ENCODE measurements around the gene FAM149B1. TPM values are rescaled to one million over a fixed set of nuclear protein-coding genes. Genes with fewer than 3 reads are reported as not detected.
A peak's percentile ranks its signal among the peaks of the same experiment; 100 is the strongest.

Gene FAM149B1
- total RNA-seq, 1 donor, result 33.7 TPM

DNA sequence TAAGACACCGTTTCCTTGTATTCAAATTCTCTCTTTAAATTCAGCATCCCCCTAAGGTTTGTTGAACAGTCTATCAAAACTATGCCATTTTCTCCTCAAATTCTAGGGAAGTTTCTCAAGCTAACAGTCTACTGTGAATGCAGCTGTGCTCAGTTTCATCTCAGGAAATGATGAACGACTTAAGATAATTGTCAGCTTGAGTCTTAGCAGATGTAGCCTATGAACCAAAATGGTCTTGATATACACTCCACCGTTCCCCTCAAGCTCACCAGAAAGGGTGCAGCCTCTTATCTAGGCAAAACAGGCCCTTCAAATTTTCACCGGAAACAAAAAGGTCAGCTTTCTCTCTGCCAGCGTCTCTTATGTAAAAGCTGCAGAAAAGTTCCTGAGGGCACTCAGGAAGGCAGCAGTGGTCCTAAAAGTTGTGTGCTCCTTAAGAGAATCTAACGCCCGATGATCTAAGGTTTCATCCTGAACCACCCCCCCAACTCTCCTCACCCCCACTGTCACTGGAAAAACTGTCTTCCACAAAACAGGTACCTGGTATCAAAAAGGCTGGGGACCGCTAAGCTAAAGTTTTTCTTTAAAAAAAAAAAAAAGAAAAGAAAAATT lies 77.1 kb downstream of the FAM149B1 start:
- H3K27ac ChIP-seq (ENCODE audit: low read depth, low read length), result no peak overlapping the region
- no peak overlapping the region for H2AFZ ChIP-seq (ENCODE audit: low read length)

DNA sequence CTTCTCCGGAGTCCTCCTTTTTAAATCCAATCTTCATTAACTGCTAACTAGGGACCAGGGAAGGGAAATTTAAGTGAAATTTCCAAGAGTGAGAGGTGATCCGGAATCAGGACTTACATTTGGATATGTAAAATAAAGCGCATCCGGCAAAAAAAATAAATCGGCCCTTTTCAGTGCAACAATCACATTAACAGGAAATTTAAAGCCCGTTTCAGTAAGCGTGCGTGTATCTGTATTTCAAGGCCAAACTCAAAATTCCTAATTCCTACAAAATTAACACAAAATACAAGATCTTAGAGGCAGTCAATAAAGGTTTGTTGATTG lies 78.4 kb downstream of the FAM149B1 start:
- peak overlapping the region; percentile 85 for H2AFZ ChIP-seq (ENCODE audit: low read length)
- H4K20me1 ChIP-seq (ENCODE audit: insufficient read depth, low read length), result no peaks in the 10 kb centered on the region
- peak overlapping the region; percentile 83 for H3K4me2 ChIP-seq (ENCODE audit: insufficient read depth, low read length)
- peaks cover 58% of the 10 kb centered on the region for H3K79me2 ChIP-seq (ENCODE audit: insufficient read depth, low read length)
- H3K9me3 ChIP-seq (ENCODE audit: low read depth, low read length), result no peaks in the 10 kb centered on the region
- peak overlapping the region; percentile 89 for H3K4me3 ChIP-seq (ENCODE audit: insufficient read depth, low read length)
- TF ChIP-seq, protein P1, sequence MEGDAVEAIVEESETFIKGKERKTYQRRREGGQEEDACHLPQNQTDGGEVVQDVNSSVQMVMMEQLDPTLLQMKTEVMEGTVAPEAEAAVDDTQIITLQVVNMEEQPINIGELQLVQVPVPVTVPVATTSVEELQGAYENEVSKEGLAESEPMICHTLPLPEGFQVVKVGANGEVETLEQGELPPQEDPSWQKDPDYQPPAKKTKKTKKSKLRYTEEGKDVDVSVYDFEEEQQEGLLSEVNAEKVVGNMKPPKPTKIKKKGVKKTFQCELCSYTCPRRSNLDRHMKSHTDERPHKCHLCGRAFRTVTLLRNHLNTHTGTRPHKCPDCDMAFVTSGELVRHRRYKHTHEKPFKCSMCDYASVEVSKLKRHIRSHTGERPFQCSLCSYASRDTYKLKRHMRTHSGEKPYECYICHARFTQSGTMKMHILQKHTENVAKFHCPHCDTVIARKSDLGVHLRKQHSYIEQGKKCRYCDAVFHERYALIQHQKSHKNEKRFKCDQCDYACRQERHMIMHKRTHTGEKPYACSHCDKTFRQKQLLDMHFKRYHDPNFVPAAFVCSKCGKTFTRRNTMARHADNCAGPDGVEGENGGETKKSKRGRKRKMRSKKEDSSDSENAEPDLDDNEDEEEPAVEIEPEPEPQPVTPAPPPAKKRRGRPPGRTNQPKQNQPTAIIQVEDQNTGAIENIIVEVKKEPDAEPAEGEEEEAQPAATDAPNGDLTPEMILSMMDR (IDR thresholded peaks at IDR 0.05; ENCODE audit: extremely low read depth, low read depth, low read length), result no peak
- peak overlapping the region; percentile 50 for H3K27ac ChIP-seq (ENCODE audit: low read depth, low read length)
- peaks cover 25% of the 10 kb centered on the region for H3K4me1 ChIP-seq (ENCODE audit: insufficient read depth, low read length)
- no peaks in the 10 kb centered on the region for H3K27me3 ChIP-seq (ENCODE audit: insufficient read depth, low read length)
- H3K36me3 ChIP-seq (ENCODE audit: insufficient read depth, low read length), result peaks cover 51% of the 10 kb centered on the region
- no peak for DNase-seq (ENCODE audit: insufficient read length, low spot score, missing footprints)

More for the DNA sequence above, 77.1 kb downstream of the FAM149B1 start:
- peak overlapping the region; percentile 83 for H3K4me2 ChIP-seq (ENCODE audit: insufficient read depth, low read length)
- peak overlapping the region; percentile 89 for H3K4me3 ChIP-seq (ENCODE audit: insufficient read depth, low read length)
- peaks cover 22% of the 10 kb centered on the region for H3K4me1 ChIP-seq (ENCODE audit: insufficient read depth, low read length)
- no peaks in the 10 kb centered on the region for H3K9me3 ChIP-seq (ENCODE audit: low read depth, low read length)
- H3K79me2 ChIP-seq (ENCODE audit: insufficient read depth, low read length), result peaks cover 46% of the 10 kb centered on the region
- H3K27me3 ChIP-seq (ENCODE audit: insufficient read depth, low read length), result no peaks in the 10 kb centered on the region
- no peak for DNase-seq (ENCODE audit: insufficient read length, low spot score, missing footprints)
- H4K20me1 ChIP-seq (ENCODE audit: insufficient read depth, low read length), result no peaks in the 10 kb centered on the region
- TF ChIP-seq, protein P1 (IDR thresholded peaks at IDR 0.05; ENCODE audit: extremely low read depth, low read depth, low read length), result no peak
- peaks cover 49% of the 10 kb centered on the region for H3K36me3 ChIP-seq (ENCODE audit: insufficient read depth, low read length)

DNA sequence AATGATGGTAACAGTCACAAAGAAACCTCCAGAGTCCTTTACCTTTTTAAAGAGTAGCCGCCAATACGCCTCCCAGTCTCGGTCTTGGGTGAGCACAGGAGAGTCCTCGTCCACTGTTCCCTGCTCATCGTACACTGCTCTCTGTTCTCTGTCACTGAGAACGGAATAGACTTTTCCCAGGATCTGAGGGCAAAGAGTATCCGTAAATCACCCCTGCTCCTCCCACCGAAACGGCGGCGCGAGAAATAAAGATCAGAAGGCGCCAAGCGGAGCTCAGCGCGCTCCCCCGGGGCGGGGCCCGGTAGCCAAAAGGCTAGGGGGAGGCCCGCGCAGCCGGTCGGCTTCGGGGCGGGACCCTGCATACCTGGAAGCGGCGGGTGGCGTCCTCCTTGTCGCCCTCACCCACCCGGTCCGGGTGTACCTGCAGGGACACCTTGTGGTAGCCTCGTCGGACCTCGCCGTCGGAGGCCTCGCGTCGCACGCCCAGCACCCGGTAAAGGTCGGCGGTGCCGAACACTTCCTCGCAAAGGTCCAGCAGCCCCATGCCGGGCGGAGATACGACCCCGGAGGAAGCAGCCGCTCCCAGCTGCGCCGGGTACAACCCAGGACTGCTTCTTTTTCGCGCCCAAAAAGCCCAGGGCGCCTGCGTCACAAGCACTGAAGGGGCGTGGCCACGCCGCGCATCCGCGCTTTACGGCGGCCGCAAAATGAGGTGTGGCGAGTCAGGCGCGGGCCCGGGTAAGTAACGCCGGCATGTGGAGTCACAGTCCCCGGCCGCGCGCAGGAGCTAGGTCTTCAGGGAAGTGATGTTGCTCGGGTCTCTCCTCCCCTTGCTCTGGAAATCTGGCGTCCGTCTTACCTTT lies 79.0 kb downstream of the FAM149B1 start, which contains the start of gene DNAJC9:
TSS of gene DNAJC9 (minus strand) at position 610 of the 863 bp plus-strand sequence. CDS start at position 544, 66 bp downstream.
- peak; percentile 96 for DNase-seq (ENCODE audit: insufficient read length, low spot score, missing footprints)
- Histone ChIP-seq H3K27ac (ENCODE audit: low read depth, low read length) (peak within 1 kb of the TSS; percentile 50), H3K27me3 (ENCODE audit: insufficient read depth, low read length) (no peaks in the 10 kb centered on the region), H3K79me2 (ENCODE audit: insufficient read depth, low read length) (peaks cover 64% of the 10 kb centered on the region), H2AFZ (ENCODE audit: low read length) (peak within 1 kb of the TSS; percentile 85), H4K20me1 (ENCODE audit: insufficient read depth, low read length) (no peaks in the 10 kb centered on the region), H3K36me3 (ENCODE audit: insufficient read depth, low read length) (peaks cover 50% of the 10 kb centered on the region), H3K9me3 (ENCODE audit: low read depth, low read length) (no peaks in the 10 kb centered on the region), H3K4me3 (ENCODE audit: insufficient read depth, low read length) (peak within 1 kb of the TSS; percentile 89), H3K4me2 (ENCODE audit: insufficient read depth, low read length) (peak within 1 kb of the TSS; percentile 83), H3K4me1 (ENCODE audit: insufficient read depth, low read length) (peaks cover 31% of the 10 kb centered on the region)
- TF ChIP-seq, protein P1 (IDR thresholded peaks at IDR 0.05; ENCODE audit: extremely low read depth, low read depth, low read length), result no peak

Measured in osteoblast (primary cell).